NAMALWA (cell line): ENCODE measurements around the gene HNRNPC.
"Not testable (repeated sequence)": the region's sequence is repeated elsewhere in the genome, so short reads cannot be mapped to it uniquely, and the experiment has no call there.

Experiments
- DNase-seq: peaks from one replicate; pipeline ENCODE4 v3.0.0-alpha.2; 2015; ENCODE audit warnings: low spot score

HNRNPC gene

GRCh38 chr14:21191809-21192446, 77.3 kb downstream of the HNRNPC start:
- DNase-seq, result peak; percentile 92

GRCh38 chr14:21191261-21191808, 77.9 kb downstream of the HNRNPC start:
- DNase-seq, result no peak

GRCh38 chr14:21185491-21185890, 83.8 kb downstream of the HNRNPC start:
- DNase-seq, result no peak

GRCh38 chr14:21184254-21184653, 85.0 kb downstream of the HNRNPC start:
- DNase-seq, result no peak

GRCh38 chr14:21182166-21182565, 87.1 kb downstream of the HNRNPC start:
- no peak for DNase-seq

GRCh38 chr14:21171128-21171527, 98.1 kb downstream of the HNRNPC start:
- no peak for DNase-seq

GRCh38 chr14:21169573-21169972, 99.7 kb downstream of the HNRNPC start:
- DNase-seq, result no peak

- no peak for DNase-seq
These were observed 101.2 kb downstream of the HNRNPC start for GRCh38 chr14:21168055-21168454.

- not testable (repeated sequence) for DNase-seq
These were observed 103.6 kb downstream of the HNRNPC start for GRCh38 chr14:21165670-21166069.

GRCh38 chr14:21165002-21165605, 104.1 kb downstream of the HNRNPC start:
- not testable (repeated sequence) for DNase-seq

- DNase-seq, result no peak
These were observed 105.4 kb downstream of the HNRNPC start for GRCh38 chr14:21163871-21164291.

GRCh38 chr14:21162081-21162480, 107.2 kb downstream of the HNRNPC start:
- DNase-seq, result no peak

GRCh38 chr14:21160061-21160610, 109.1 kb downstream of the HNRNPC start:
- no peak for DNase-seq
